Parathyroid adenoma (tissue), 2 donors: ENCODE measurements around the gene XDH.

Experiments used
- H2AFZ ChIP-seq: fragments of 300-600 bp; sonication (generic); one replicate; pipeline ENCODE4 v1.7.0; 2017; ENCODE audit warnings: antibody characterized with exemption, mild to moderate bottlenecking
- H3K27ac ChIP-seq: fragments of 300-600 bp; sonication (generic); one replicate; pipeline ENCODE4 v1.7.0; 2017
- H3K27me3 ChIP-seq: fragments of 300-600 bp; sonication (generic); one replicate; pipeline ENCODE4 v1.7.0; 2017; ENCODE audit warnings: low read length; ENCODE audit not compliant: control insufficient read depth, insufficient read depth
- H3K36me3 ChIP-seq: fragments of 300-600 bp; sonication (generic); one replicate; pipeline ENCODE4 v1.7.0; 2017; ENCODE audit warnings: low read length; ENCODE audit not compliant: control insufficient read depth, insufficient read depth
- H3K4me1 ChIP-seq: fragments of 300-600 bp; sonication (generic); one replicate; pipeline ENCODE4 v1.7.0; 2017; ENCODE audit warnings: control low read depth
- H3K4me2 ChIP-seq: fragments of 300-600 bp; sonication (generic); one replicate; pipeline ENCODE4 v1.7.0; 2017; ENCODE audit warnings: low read length
- H3K4me3 ChIP-seq: fragments of 300-600 bp; sonication (generic); one replicate; pipeline ENCODE4 v1.7.0; 2017; ENCODE audit warnings: low read depth, low read length
- H3K79me2 ChIP-seq: fragments of 300-600 bp; sonication (generic); one replicate; pipeline ENCODE4 v1.7.0; 2017; ENCODE audit warnings: control low read depth
- H3K9ac ChIP-seq: fragments of 300-600 bp; sonication (generic); one replicate; pipeline ENCODE4 v1.7.0; 2017; ENCODE audit warnings: mild to moderate bottlenecking
- H3K9me3 ChIP-seq: fragments of 300-600 bp; sonication (generic); one replicate; pipeline ENCODE4 v1.7.0; 2017; ENCODE audit warnings: low read length; ENCODE audit not compliant: control insufficient read depth
- TF ChIP-seq, protein P1 (sequence below): fragments of 300-600 bp; sonication (generic); IDR thresholded peaks from one replicate; pipeline ENCODE4 v1.7.0; 2017; ENCODE audit warnings: antibody characterized with exemption, mild to moderate bottlenecking
- donor health status: primary hyperparathyroidism.

Gene XDH

DNA sequence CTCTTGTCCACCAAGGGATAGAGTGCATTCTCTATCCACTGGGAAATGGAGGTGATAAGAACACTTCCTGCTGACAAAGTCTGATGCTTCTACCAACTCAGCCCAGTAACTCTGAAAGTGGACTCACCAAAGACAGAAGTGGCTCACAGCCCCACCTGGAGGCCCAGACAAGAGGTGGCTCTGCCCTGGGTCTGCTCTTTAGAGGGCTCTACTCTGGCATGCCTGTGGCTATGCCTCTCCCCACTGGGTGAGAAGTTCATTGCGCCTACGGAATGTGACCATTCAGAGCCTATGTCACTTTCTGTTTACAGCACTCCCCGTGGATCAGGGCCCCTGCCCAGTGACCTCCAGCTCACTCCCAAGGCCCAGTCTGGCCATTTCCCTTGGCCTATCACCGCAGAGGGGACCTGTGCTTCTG, 13.5 kb upstream of the XDH start:
- H2AFZ ChIP-seq, result no peak overlapping the region
- H3K4me1 ChIP-seq, result no peaks in the 10 kb centered on the region
- TF ChIP-seq, protein P1, sequence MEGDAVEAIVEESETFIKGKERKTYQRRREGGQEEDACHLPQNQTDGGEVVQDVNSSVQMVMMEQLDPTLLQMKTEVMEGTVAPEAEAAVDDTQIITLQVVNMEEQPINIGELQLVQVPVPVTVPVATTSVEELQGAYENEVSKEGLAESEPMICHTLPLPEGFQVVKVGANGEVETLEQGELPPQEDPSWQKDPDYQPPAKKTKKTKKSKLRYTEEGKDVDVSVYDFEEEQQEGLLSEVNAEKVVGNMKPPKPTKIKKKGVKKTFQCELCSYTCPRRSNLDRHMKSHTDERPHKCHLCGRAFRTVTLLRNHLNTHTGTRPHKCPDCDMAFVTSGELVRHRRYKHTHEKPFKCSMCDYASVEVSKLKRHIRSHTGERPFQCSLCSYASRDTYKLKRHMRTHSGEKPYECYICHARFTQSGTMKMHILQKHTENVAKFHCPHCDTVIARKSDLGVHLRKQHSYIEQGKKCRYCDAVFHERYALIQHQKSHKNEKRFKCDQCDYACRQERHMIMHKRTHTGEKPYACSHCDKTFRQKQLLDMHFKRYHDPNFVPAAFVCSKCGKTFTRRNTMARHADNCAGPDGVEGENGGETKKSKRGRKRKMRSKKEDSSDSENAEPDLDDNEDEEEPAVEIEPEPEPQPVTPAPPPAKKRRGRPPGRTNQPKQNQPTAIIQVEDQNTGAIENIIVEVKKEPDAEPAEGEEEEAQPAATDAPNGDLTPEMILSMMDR, result no peak
- H3K36me3 ChIP-seq, result no peaks in the 10 kb centered on the region
- no peak overlapping the region for H3K4me2 ChIP-seq
- no peak overlapping the region for H3K9ac ChIP-seq
- no peak overlapping the region for H3K4me3 ChIP-seq
- no peaks in the 10 kb centered on the region for H3K27me3 ChIP-seq
- H3K9me3 ChIP-seq, result no peaks in the 10 kb centered on the region
- H3K27ac ChIP-seq, result no peak overlapping the region
- H3K79me2 ChIP-seq, result no peaks in the 10 kb centered on the region

DNA sequence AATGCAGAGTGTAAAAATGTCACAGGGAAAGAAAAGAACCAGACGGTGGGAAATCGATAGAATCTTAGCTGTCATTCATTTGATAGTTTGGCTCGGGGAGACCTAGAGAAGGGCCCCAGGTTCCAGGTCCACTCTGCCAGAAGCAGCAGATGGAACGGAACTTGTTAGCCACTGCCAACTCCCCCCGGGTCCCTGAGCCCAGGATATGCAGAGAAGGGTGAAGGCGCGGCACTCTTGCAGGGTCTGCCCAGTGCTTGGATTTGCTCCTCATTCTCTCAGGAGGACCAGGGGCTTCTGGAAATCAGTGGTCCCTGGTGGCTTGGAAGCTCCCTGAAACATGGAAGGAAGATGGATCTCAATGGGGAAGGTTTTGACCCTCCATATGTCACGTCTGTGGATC, 11.6 kb upstream of the XDH start:
- TF ChIP-seq, protein P1, result no peak
- H3K9ac ChIP-seq, result no peak overlapping the region
- H3K27ac ChIP-seq, result no peak overlapping the region
- no peaks in the 10 kb centered on the region for H3K79me2 ChIP-seq
- no peaks in the 10 kb centered on the region for H3K9me3 ChIP-seq
- no peak overlapping the region for H2AFZ ChIP-seq
- no peak overlapping the region for H3K4me3 ChIP-seq
- no peak overlapping the region for H3K4me2 ChIP-seq
- no peaks in the 10 kb centered on the region for H3K36me3 ChIP-seq
- no peaks in the 10 kb centered on the region for H3K4me1 ChIP-seq
- H3K27me3 ChIP-seq, result no peaks in the 10 kb centered on the region

DNA sequence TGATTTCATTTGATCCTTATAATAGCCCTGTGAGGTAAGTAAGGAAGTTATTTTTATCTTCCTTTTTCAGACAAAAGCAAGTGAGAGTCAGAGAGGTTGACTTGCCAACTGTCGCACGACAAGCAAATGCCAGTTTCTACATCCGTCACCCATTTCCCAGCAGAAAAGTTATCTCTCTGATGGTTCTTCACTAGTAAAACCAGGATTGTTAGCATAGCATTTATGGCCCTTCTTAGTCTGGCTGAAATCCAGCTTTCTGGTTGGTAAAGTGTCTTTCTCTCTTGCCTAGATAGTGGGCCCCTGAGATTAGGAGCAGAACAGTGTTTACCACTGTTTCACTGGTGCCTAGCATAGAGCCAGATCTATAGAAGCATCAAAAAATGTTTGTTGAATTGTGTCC, 7.1 kb upstream of the XDH start:
- Histone ChIP-seq H3K27ac (no peak overlapping the region), H3K4me3 (no peak overlapping the region)
- TF ChIP-seq, protein P1, result no peak

DNA sequence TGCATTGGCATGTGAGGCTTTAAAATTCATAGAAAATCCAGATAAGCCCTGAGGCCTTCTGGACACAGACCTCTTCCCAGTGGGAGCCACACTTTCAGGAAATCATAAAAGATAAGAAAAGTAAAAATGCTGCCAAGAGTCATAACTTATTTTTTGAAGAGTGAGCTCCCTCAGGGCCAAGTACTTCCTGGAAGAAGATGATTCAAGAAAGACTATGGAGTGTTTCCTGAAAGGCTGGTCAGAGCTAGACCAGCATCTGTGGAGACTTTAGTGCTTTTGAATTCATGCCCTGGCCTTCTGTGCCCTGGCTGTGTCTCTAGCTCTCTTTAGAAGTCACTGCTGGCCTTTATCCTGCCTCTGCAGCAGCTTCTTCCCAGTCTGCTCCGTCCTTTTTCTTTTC, 6.4 kb upstream of the XDH start:
- no peaks in the 10 kb centered on the region for H3K79me2 ChIP-seq
- TF ChIP-seq, protein P1, result no peak
- H3K4me1 ChIP-seq, result no peaks in the 10 kb centered on the region
- H2AFZ ChIP-seq, result no peak overlapping the region
- H3K9me3 ChIP-seq, result no peaks in the 10 kb centered on the region
- H3K27me3 ChIP-seq, result no peaks in the 10 kb centered on the region
- no peak overlapping the region for H3K4me2 ChIP-seq
- no peak overlapping the region for H3K27ac ChIP-seq
- H3K9ac ChIP-seq, result no peak overlapping the region
- no peaks in the 10 kb centered on the region for H3K36me3 ChIP-seq
- H3K4me3 ChIP-seq, result no peak overlapping the region

More for the DNA sequence above, 7.1 kb upstream of the XDH start:
- no peak overlapping the region for H3K4me2 ChIP-seq
- H3K79me2 ChIP-seq, result no peaks in the 10 kb centered on the region
- no peak overlapping the region for H2AFZ ChIP-seq
- no peaks in the 10 kb centered on the region for H3K4me1 ChIP-seq
- no peaks in the 10 kb centered on the region for H3K9me3 ChIP-seq
- no peaks in the 10 kb centered on the region for H3K27me3 ChIP-seq
- H3K36me3 ChIP-seq, result no peaks in the 10 kb centered on the region
- no peak overlapping the region for H3K9ac ChIP-seq

DNA sequence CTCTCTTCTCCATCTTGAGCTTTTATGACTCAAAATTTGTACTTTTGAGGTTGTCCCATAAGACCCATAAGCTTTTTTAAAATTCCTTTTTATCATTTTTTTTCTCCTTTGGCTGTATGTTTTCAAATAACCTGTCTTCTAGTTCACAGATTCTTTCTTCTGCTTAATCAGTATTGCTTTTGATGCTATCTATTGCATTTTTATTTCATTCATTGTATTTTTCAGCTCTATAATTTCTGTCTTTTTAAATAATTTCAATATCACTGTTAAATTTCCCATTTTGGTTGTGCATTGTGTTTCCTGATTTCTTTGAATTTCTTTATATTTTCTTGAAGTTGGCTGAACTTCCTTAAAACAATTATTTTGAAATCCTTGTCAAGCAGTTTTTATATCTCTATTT, 4.8 kb upstream of the XDH start:
- no peak overlapping the region for H3K9ac ChIP-seq
- no peaks in the 10 kb centered on the region for H3K9me3 ChIP-seq
- H3K4me3 ChIP-seq, result no peak overlapping the region
- no peak overlapping the region for H2AFZ ChIP-seq
- H3K27me3 ChIP-seq, result no peaks in the 10 kb centered on the region
- no peaks in the 10 kb centered on the region for H3K36me3 ChIP-seq
- H3K4me1 ChIP-seq, result no peaks in the 10 kb centered on the region
- H3K4me2 ChIP-seq, result no peak overlapping the region
- TF ChIP-seq, protein P1, result no peak
- no peaks in the 10 kb centered on the region for H3K79me2 ChIP-seq
- no peak overlapping the region for H3K27ac ChIP-seq
